ENCODE measurements around the gene UBQLN1. TPM values are rescaled to one million over a fixed set of nuclear protein-coding genes. Genes with fewer than 3 reads are reported as not detected.

UBQLN1 gene
- total RNA-seq, 2 donors from 2014 or later = 114 to 119 TPM

DNA sequence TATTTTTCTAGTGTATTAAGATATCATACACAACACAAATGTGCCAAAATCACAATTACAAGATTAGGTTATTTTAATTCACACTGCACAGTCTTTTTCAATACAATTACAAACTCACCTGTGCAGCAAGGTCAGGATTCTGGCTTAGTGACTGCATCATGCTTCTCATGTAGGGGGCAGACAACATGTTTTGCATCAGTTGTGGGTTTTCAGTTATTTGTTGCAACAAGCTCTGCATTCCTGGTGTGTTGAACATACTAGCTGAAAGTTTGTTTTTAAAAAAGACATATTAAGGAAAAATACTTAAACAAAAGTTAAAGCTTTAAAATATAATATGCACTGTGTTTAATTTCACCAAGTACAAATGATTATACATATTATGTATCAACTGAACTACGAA lies 38.7 kb downstream of the UBQLN1 start:
- peaks cover 3% of the 10 kb centered on the region for H3K4me1 ChIP-seq (ENCODE audit: control insufficient read depth, insufficient read depth, low read length)
- Mint-ChIP-seq H3K4me1 (peaks cover 2% of the 10 kb centered on the region), H3K4me3 (no peak overlapping the region), H3K27ac (no peak overlapping the region), H3K9me3 (no peaks in the 10 kb centered on the region), H3K36me3 (ENCODE audit: low read depth) (peaks cover 76% of the 10 kb centered on the region), H3K27me3 (ENCODE audit: insufficient read depth) (no peaks in the 10 kb centered on the region)
- no peaks in the 10 kb centered on the region for H3K27me3 ChIP-seq (ENCODE audit: control insufficient read depth, insufficient read depth, low read length, poor library complexity, severe bottlenecking)
- H3K9ac ChIP-seq (ENCODE audit: extremely low read depth, low read length, poor library complexity, severe bottlenecking) = no peak overlapping the region
- TF ChIP-seq CTCF (conservative IDR thresholded peaks at IDR 0.05) = no peak
- H3K9me3 ChIP-seq (ENCODE audit: control insufficient read depth, low read length) = no peaks in the 10 kb centered on the region
- 89% methylated on average over 1 of the region's 1 CpG; no CpG with 5 or more reads in 1 of the 2 experiments for WGBS, 2 experiments (ENCODE audit: insufficient coverage in 1 of 2, insufficient read length in 1 of 2)
- peaks cover 95% of the 10 kb centered on the region for H3K36me3 ChIP-seq (ENCODE audit: control insufficient read depth, insufficient read depth, low read length)
- no peak overlapping the region for H3K4me3 ChIP-seq (ENCODE audit: low read length)
- no peak overlapping the region for H3K27ac ChIP-seq (ENCODE audit: low read depth, low read length)
- no peak for DNase-seq

GRCh38 chr9:83665580-83666200 lies 42.1 kb downstream of the UBQLN1 start:
- peaks cover 3% of the 10 kb centered on the region for H3K4me1 ChIP-seq (ENCODE audit: control insufficient read depth, insufficient read depth, low read length)
- 91 to 100% methylated on average over 3 to 5 of the region's 5 CpGs for WGBS, 2 experiments (ENCODE audit: insufficient coverage in 1 of 2, insufficient read length in 1 of 2)
- H3K27me3 ChIP-seq (ENCODE audit: control insufficient read depth, insufficient read depth, low read length, poor library complexity, severe bottlenecking) = no peaks in the 10 kb centered on the region
- H3K36me3 ChIP-seq (ENCODE audit: control insufficient read depth, insufficient read depth, low read length) = peaks cover 97% of the 10 kb centered on the region
- Mint-ChIP-seq H3K4me3 (no peak overlapping the region), H3K9me3 (no peaks in the 10 kb centered on the region), H3K4me1 (peaks cover 2% of the 10 kb centered on the region), H3K27me3 (ENCODE audit: insufficient read depth) (no peaks in the 10 kb centered on the region), H3K27ac (no peak overlapping the region), H3K36me3 (ENCODE audit: low read depth) (peaks cover 69% of the 10 kb centered on the region)
- no peak overlapping the region for H3K4me3 ChIP-seq (ENCODE audit: low read length)
- no peaks in the 10 kb centered on the region for H3K9me3 ChIP-seq (ENCODE audit: control insufficient read depth, low read length)
- DNase-seq = no peak
- H3K9ac ChIP-seq (ENCODE audit: extremely low read depth, low read length, poor library complexity, severe bottlenecking) = no peak overlapping the region
- no peak overlapping the region for H3K27ac ChIP-seq (ENCODE audit: low read depth, low read length)
- no peak for TF ChIP-seq CTCF (conservative IDR thresholded peaks at IDR 0.05)

- H3K36me3 Mint-ChIP-seq (ENCODE audit: low read depth) = peaks cover 62% of the 10 kb centered on the region
- H3K4me1 Mint-ChIP-seq = no peaks in the 10 kb centered on the region
- no peak overlapping the region for H3K27ac ChIP-seq (ENCODE audit: low read depth, low read length)
- H3K27me3 ChIP-seq (ENCODE audit: control insufficient read depth, insufficient read depth, low read length, poor library complexity, severe bottlenecking) = no peaks in the 10 kb centered on the region
- peaks cover 2% of the 10 kb centered on the region for H3K4me1 ChIP-seq (ENCODE audit: control insufficient read depth, insufficient read depth, low read length)
- H3K36me3 ChIP-seq (ENCODE audit: control insufficient read depth, insufficient read depth, low read length) = peaks cover 95% of the 10 kb centered on the region
- H3K4me3 Mint-ChIP-seq = no peak overlapping the region
- H3K4me3 ChIP-seq (ENCODE audit: low read length) = no peak overlapping the region
- whole genome bisulfite sequencing, 2 experiments (ENCODE audit: insufficient coverage in 1 of 2, insufficient read length in 1 of 2) = 98 to 100% methylated on average over 1 to 3 of the region's 3 CpGs
- H3K27me3 Mint-ChIP-seq (ENCODE audit: insufficient read depth) = no peaks in the 10 kb centered on the region
- H3K9ac ChIP-seq (ENCODE audit: extremely low read depth, low read length, poor library complexity, severe bottlenecking) = no peak overlapping the region
- H3K9me3 ChIP-seq (ENCODE audit: control insufficient read depth, low read length) = no peaks in the 10 kb centered on the region
- no peak for TF ChIP-seq CTCF (conservative IDR thresholded peaks at IDR 0.05)
- H3K27ac Mint-ChIP-seq = no peak overlapping the region
- no peaks in the 10 kb centered on the region for H3K9me3 Mint-ChIP-seq
- DNase-seq = no peak
Observed at GRCh38 chr9:83662933-83663332, 44.8 kb downstream of the UBQLN1 start.

Data from endodermal cell (in vitro differentiated cells).